HepG2 (cell line): Measurements from ENCODE around the gene KLC4. TPM values are rescaled to one million over a fixed set of nuclear protein-coding genes. Genes with fewer than 3 reads are reported as not detected.

ENCODE experiments used
- HINFP ChIP-seq: sonication (generic); formaldehyde crosslinking; IDR thresholded peaks from 2 replicates; pipeline ENCODE4 v1.4.0; 2020; ENCODE audit warnings: low read depth, mild to moderate bottlenecking, missing genetic modification reagents
- KLF6 ChIP-seq: IDR thresholded peaks from 2 replicates; pipeline ENCODE4 v1.8.0; 2016; ENCODE audit warnings: missing biosample characterization, missing genetic modification reagents
- MLX ChIP-seq: IDR thresholded peaks from 2 replicates; pipeline ENCODE4 v1.6.1; 2016
- RERE ChIP-seq: IDR thresholded peaks from 2 replicates; pipeline ENCODE4 v1.6.1; 2016; ENCODE audit warnings: low read depth, missing genetic modification reagents, missing compliant biosample characterization
- SETDB1 ChIP-seq: sonication (generic); formaldehyde crosslinking; IDR thresholded peaks from 2 replicates; pipeline ENCODE4 v1.5.1; 2020; ENCODE audit warnings: missing genetic modification reagents, mild to moderate bottlenecking, borderline replicate concordance
- ZKSCAN1 ChIP-seq: fragments of 150-350 bp; IDR thresholded peaks from 2 replicates; pipeline ENCODE4 v1.6.1; 2014; ENCODE audit warnings: low read length
- ZNF281 ChIP-seq: sonication (generic); formaldehyde crosslinking; IDR thresholded peaks from 2 replicates; pipeline ENCODE4 v1.4.0; 2020; ENCODE audit warnings: missing genetic modification reagents, borderline replicate concordance
- ZNF563 ChIP-seq: sonication (generic); formaldehyde crosslinking; IDR thresholded peaks from 2 replicates; pipeline ENCODE4 v1.8.0; 2022; ENCODE audit warnings: mild to moderate bottlenecking, moderate library complexity, missing genetic modification reagents
- ZNF703 ChIP-seq: sonication (generic); formaldehyde crosslinking; IDR thresholded peaks from 2 replicates; pipeline ENCODE4 v1.5.1; 2020; ENCODE audit warnings: missing genetic modification reagents, mild to moderate bottlenecking, moderate library complexity, borderline replicate concordance
- ZZZ3 ChIP-seq: sonication (generic); formaldehyde crosslinking; IDR thresholded peaks from 2 replicates; pipeline ENCODE4 v1.4.0; 2020; ENCODE audit warnings: missing genetic modification reagents, mild to moderate bottlenecking, borderline replicate concordance
- polyA plus RNA-seq, 8 experiments: library from polyadenylated mRNA; depleted of rRNA in 3 of 8; stranded (reverse) in 7 of 8; unstranded in 1 of 8; fragments of >200 nt; fragmentation: Illumina TruSeq in 4 of 8; extraction: Trizol in 4 of 8; gene quantifications; 2 replicates each; pipeline versions ENCODE4 v1.2.1 to v1.2.3, GENCODE V29; 2011 to 2016; ENCODE audit warnings: low read depth in 4 of 8, missing spikeins in 1 of 8, mixed read lengths in 1 of 8; ENCODE audit not compliant: insufficient read depth in 1 of 8
- total RNA-seq, 5 experiments: library from RNA; depleted of rRNA; stranded (reverse); fragments of >200 nt; fragmentation: Illumina TruSeq; extraction: Trizol; gene quantifications; 2 replicates each; pipeline ENCODE4 v1.2.3, GENCODE V29; 2016; ENCODE audit warnings: low read depth in 1 of 5
- TF ChIP-seq, protein P1 (sequence below): sonication (generic); formaldehyde crosslinking; IDR thresholded peaks from 2 replicates; pipeline ENCODE4 v1.9.0; 2022; ENCODE audit warnings: low read depth, missing genetic modification reagents
- TF ChIP-seq, protein P2 (sequence below): sonication (generic); formaldehyde crosslinking; IDR thresholded peaks from 2 replicates; pipeline ENCODE4 v1.5.1; 2020; ENCODE audit warnings: missing genetic modification reagents, mild to moderate bottlenecking, borderline replicate concordance
- TF ChIP-seq, protein P3 (sequence below): IDR thresholded peaks from 2 replicates; pipeline ENCODE4 v1.6.1; 2016; ENCODE audit warnings: low read depth, borderline replicate concordance

The KLC4 gene
- total and polyA plus RNA-seq, 2 of the 13 experiments (the other 11 are each of a cell fraction or from before 2014, with no cell fraction given) = 45.4 to 70.4 TPM

DNA sequence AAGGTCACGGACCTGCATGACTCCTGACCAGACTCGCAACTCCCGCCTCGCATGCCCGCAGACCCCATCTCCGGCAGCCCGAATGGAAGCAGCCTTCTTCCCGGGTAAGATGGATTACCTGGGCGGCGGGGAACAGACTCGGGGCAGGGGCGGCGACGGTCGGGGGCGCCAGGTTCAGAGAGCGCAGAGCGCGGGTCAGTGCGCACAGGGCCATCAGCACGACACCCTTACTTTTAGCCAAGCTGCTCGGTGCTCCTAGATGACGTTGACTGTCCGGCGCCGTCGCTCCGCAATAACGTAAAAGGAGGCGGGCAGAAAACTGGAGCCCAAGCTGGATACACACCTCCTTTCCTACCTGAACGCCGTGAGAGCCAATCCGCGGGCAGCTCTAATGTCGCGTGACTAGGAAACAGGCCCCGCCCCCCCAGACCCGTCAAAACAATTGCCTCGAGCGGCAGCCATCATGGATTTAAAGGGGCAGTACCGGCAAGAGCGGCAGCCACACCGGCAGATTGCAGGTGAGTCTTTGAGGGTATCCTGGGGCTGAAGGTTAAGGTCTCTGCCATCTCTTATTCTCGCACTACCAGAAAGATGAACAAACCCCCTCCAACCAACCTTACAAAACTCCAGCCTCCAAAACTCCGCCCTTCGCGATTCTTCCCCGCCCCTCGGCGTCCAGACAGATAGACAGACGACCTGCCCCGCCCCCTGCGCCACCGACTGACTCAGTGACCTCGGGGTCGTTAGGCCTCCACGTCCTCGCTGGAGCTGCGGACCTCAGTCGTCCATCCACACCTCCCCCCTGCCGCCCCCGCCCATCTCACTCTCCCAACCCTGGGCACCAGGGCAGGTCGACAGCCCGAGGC, at the start of gene KLC4, which contains the start of gene MRPL2 (continued):
- 0 out of 2 replicates have a peak, but pooled peaks have one; percentile 8 for TF ChIP-seq RERE
- TF ChIP-seq, protein P1, sequence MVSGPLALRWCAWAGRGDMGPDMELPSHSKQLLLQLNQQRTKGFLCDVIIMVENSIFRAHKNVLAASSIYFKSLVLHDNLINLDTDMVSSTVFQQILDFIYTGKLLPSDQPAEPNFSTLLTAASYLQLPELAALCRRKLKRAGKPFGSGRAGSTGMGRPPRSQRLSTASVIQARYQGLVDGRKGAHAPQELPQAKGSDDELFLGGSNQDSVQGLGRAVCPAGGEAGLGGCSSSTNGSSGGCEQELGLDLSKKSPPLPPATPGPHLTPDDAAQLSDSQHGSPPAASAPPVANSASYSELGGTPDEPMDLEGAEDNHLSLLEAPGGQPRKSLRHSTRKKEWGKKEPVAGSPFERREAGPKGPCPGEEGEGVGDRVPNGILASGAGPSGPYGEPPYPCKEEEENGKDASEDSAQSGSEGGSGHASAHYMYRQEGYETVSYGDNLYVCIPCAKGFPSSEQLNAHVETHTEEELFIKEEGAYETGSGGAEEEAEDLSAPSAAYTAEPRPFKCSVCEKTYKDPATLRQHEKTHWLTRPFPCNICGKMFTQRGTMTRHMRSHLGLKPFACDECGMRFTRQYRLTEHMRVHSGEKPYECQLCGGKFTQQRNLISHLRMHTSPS (CRISPR knock-in tag) = no peak
- TF ChIP-seq ZNF703 (CRISPR knock-in tag) = peak; percentile 33; the same call in 1 of the 2 replicates
- TF ChIP-seq, protein P2, sequence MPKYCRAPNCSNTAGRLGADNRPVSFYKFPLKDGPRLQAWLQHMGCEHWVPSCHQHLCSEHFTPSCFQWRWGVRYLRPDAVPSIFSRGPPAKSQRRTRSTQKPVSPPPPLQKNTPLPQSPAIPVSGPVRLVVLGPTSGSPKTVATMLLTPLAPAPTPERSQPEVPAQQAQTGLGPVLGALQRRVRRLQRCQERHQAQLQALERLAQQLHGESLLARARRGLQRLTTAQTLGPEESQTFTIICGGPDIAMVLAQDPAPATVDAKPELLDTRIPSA (CRISPR knock-in tag) = no peak; the same call in 1 of the 2 replicates
- 0 out of 2 replicates have a peak, but pooled peaks have one; percentile 76 for TF ChIP-seq KLF6 (CRISPR knock-in tag)
- TF ChIP-seq, protein P3, sequence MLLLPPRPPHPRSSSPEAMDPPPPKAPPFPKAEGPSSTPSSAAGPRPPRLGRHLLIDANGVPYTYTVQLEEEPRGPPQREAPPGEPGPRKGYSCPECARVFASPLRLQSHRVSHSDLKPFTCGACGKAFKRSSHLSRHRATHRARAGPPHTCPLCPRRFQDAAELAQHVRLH = peak; percentile 55; the same call in 1 of the 2 replicates
- TF ChIP-seq MLX = no peak
- no peak for TF ChIP-seq HINFP (CRISPR knock-in tag)
- TF ChIP-seq ZZZ3 (CRISPR knock-in tag) = peak; percentile 56; the same call in 1 of the 2 replicates
- TF ChIP-seq ZKSCAN1 = peak; percentile 39; the same call in 1 of the 2 replicates
- no peak for TF ChIP-seq ZNF563
- TF ChIP-seq SETDB1 (CRISPR knock-in tag) = no peak
- peak; percentile 85 for TF ChIP-seq ZNF281 (CRISPR knock-in tag)
